Measurements from ENCODE around the gene HSPH1. TPM values are rescaled to one million over a fixed set of nuclear protein-coding genes. Genes with fewer than 3 reads are reported as not detected.

HSPH1 gene
- total and polyA plus RNA-seq, 11 donors, result 24.6 to 88.1 (median 44.5) TPM

GRCh38 chr13:31119966-31120700 is 41.6 kb downstream of the HSPH1 start:
- H3K27ac ChIP-seq, result no peak overlapping the region
- no peaks in the 10 kb centered on the region for H3K4me1 ChIP-seq
- no peaks in the 10 kb centered on the region for H3K9me3 ChIP-seq
- H3K36me3 ChIP-seq, result no peaks in the 10 kb centered on the region
- H3K27me3 ChIP-seq, result peaks cover 0 to 22% (median 0%) of the 10 kb centered on the region in 9 donors
- intact Hi-C loops (cut with DNase I), result loop anchor here in 1 of 10 donors (10.0 kb wide), 1 partner anchor 505 kb away; no protein-coding TSS in a partner anchor
- 76 to 86% (median 83%) methylated on average over 8 of the region's 8 CpGs for WGBS, 4 donors
- ATAC-seq (no peak), DNase-seq (no peak)
- TF ChIP-seq CTCF (IDR thresholded peaks at IDR 0.05) (no peak), POLR2A (IDR thresholded peaks at IDR 0.05) (no peak)
- H3K4me3 ChIP-seq, result no peak overlapping the region

- Histone ChIP-seq H3K4me3 (no peak overlapping the region), H3K4me1 (no peaks in the 10 kb centered on the region), H3K36me3 (no peaks in the 10 kb centered on the region), H3K27ac (no peak overlapping the region), H3K27me3 (peaks cover 0 to 25% (median 0%) of the 10 kb centered on the region in 9 donors), H3K9me3 (no peaks in the 10 kb centered on the region)
- TF ChIP-seq CTCF (IDR thresholded peaks at IDR 0.05) (no peak), POLR2A (IDR thresholded peaks at IDR 0.05) (no peak)
- ATAC-seq (no peak), DNase-seq (no peak)
- WGBS, 4 donors, result 83 to 86% (median 84%) methylated on average over 10 of the region's 10 CpGs
- intact Hi-C loops (cut with DNase I), result loop anchor here in 1 of 10 donors (10.0 kb wide), 1 partner anchor 505 kb away; no protein-coding TSS in a partner anchor
These were observed 42.2 kb downstream of the HSPH1 start for GRCh38 chr13:31119526-31119925.

GRCh38 chr13:31116224-31116623 is 45.5 kb downstream of the HSPH1 start:
- TF ChIP-seq POLR2A (IDR thresholded peaks at IDR 0.05), result no peak
- no peak for TF ChIP-seq CTCF (IDR thresholded peaks at IDR 0.05)
- Histone ChIP-seq H3K27ac (no peak overlapping the region), H3K9me3 (no peaks in the 10 kb centered on the region), H3K27me3 (peaks cover 0 to 29% (median 0%) of the 10 kb centered on the region in 9 donors), H3K36me3 (no peaks in the 10 kb centered on the region), H3K4me1 (no peaks in the 10 kb centered on the region), H3K4me3 (no peak overlapping the region)
- WGBS, 4 donors, result 80 to 86% (median 81%) methylated on average over 4 of the region's 4 CpGs
- intact Hi-C loops (cut with DNase I), result loop anchor here in 1 of 10 donors (10.0 kb wide), 1 partner anchor 509 kb away; no protein-coding TSS in a partner anchor
- DNase-seq (no peak), ATAC-seq (no peak)

GRCh38 chr13:31115616-31116015 is 46.1 kb downstream of the HSPH1 start:
- intact Hi-C loops (cut with DNase I), result loop anchor here in 1 of 10 donors (10.0 kb wide), 1 partner anchor 509 kb away; no protein-coding TSS in a partner anchor
- 72 to 89% (median 83%) methylated on average over 3 of the region's 3 CpGs for WGBS, 4 donors
- ATAC-seq, result no peak

More at GRCh38 chr13:31115616-31116015, 46.1 kb downstream of the HSPH1 start:
- TF ChIP-seq CTCF (IDR thresholded peaks at IDR 0.05) (no peak), POLR2A (IDR thresholded peaks at IDR 0.05) (no peak)
- Histone ChIP-seq H3K4me1 (no peaks in the 10 kb centered on the region), H3K36me3 (no peaks in the 10 kb centered on the region), H3K27me3 (peaks cover 0 to 29% (median 0%) of the 10 kb centered on the region in 9 donors), H3K9me3 (no peaks in the 10 kb centered on the region), H3K4me3 (no peak overlapping the region), H3K27ac (no peak overlapping the region)
- no peak for DNase-seq

All from heart left ventricle (tissue), 16 donors.